DOHH2 (cell line): Measurements from ENCODE around the gene ICOS.

Experiments used
- CTCF ChIP-seq: fragments of 200-600 bp; sonication (generic); IDR thresholded peaks from one replicate; pipeline ENCODE4 v1.5.1; 2014; ENCODE audit warnings: antibody characterized with exemption, mild to moderate bottlenecking, low read depth, low read length; ENCODE audit not compliant: poor library complexity, severe bottlenecking
- EZH2phosphoT487 ChIP-seq: fragments of 200-600 bp; sonication (generic); IDR thresholded peaks from 2 replicates; pipeline ENCODE4 v1.6.1; 2017; ENCODE audit warnings: borderline replicate concordance, mild to moderate bottlenecking, antibody characterized with exemption, low read length, moderate library complexity, mixed read lengths

GRCh38 chr2:203889944-203890343 is 46.6 kb upstream of the ICOS start:
- no peak for TF ChIP-seq CTCF
- no peak for TF ChIP-seq EZH2phosphoT487
